ENCODE results near the gene CDH23.

The CDH23 gene

DNA sequence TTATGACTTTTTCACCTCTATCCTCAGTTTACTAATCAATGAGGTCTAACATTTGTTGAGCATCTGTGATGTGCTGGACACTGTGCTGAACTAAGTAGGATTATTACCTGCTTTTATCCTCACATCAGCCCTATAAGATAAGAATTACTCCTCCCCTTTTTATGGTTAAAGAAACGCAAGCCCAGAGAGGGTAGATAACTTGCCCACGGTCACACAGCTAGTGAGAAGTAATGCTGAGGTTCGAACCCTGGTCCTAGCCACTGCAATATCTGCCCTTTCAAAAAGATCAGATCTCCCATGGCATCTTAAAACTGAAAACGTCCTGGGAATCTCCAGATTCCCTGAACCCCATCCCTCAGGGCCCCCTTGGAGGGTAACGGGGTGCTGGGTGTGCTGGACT lies 204.6 kb downstream of the CDH23 start:
- no peaks in the 10 kb centered on the region for H3K27me3 ChIP-seq
- H3K9me3 ChIP-seq, result no peaks in the 10 kb centered on the region
- H3K4me3 ChIP-seq (ENCODE audit: low read depth in 1 of 2, low read length in 1 of 2), result no peak overlapping the region
- no peak overlapping the region for H3K27ac ChIP-seq
- TF ChIP-seq CTCF (IDR thresholded peaks at IDR 0.05), result no peak
- H3K36me3 ChIP-seq, result no peaks in the 10 kb centered on the region
- H3K4me1 ChIP-seq (ENCODE audit: control insufficient read depth in 1 of 2, insufficient read depth in 1 of 2, low read depth in 1 of 2, low read length in 1 of 2), result peaks cover 13 to 18% of the 10 kb centered on the region in 2 experiments

GRCh38 chr10:71603150-71603549 lies 206.4 kb downstream of the CDH23 start:
- Histone ChIP-seq H3K4me1 (ENCODE audit: control insufficient read depth in 1 of 2, insufficient read depth in 1 of 2, low read depth in 1 of 2, low read length in 1 of 2) (peaks cover 6 to 9% of the 10 kb centered on the region in 2 experiments), H3K9me3 (no peaks in the 10 kb centered on the region), H3K4me3 (ENCODE audit: low read depth in 1 of 2, low read length in 1 of 2) (no peak overlapping the region), H3K36me3 (no peaks in the 10 kb centered on the region), H3K27ac (no peak overlapping the region), H3K27me3 (no peaks in the 10 kb centered on the region)
- TF ChIP-seq CTCF (IDR thresholded peaks at IDR 0.05), result no peak

GRCh38 chr10:71603754-71604153 lies 207.0 kb downstream of the CDH23 start:
- Histone ChIP-seq H3K4me3 (ENCODE audit: low read depth in 1 of 2, low read length in 1 of 2) (no peak overlapping the region), H3K4me1 (ENCODE audit: control insufficient read depth in 1 of 2, insufficient read depth in 1 of 2, low read depth in 1 of 2, low read length in 1 of 2) (peaks cover 0 to 3% of the 10 kb centered on the region in 2 experiments), H3K27ac (no peak overlapping the region), H3K9me3 (no peaks in the 10 kb centered on the region), H3K27me3 (no peaks in the 10 kb centered on the region), H3K36me3 (no peaks in the 10 kb centered on the region)
- no peak for TF ChIP-seq CTCF (IDR thresholded peaks at IDR 0.05)

DNA sequence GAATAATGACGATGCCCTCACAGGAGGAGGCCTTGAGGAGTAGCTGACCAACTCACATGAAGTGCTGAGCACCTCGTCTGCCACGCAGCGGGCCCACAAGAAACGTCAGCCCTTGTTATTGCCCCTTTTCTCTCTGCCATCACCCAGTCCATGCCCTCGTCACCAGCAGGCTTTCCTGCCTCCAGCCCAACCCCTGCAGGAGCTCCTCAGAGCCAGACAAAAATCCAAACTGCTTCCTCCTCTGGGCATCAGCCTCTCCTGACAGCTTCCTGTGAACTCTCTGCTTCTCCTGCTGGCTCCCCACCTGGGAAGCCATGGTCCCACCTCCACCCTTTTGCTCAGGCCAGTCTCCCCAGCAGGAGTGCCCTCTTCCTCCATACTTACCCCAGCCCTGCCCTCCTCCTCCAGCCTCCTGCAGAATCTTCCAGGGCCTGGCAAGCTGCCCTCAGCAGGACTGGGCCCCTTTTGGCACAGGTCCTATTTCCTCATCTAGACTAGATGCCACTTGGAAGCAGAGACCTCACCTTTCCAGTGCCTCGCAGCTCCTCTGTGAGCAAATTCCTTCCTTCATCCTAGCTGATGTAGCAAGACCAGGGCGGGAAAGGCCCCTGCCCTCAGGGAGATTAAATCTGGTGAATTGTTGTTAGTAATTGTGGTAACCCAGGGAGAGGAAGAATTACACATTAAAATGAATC lies 207.8 kb downstream of the CDH23 start:
- H3K27ac ChIP-seq, result no peak overlapping the region
- no peaks in the 10 kb centered on the region for H3K4me1 ChIP-seq (ENCODE audit: control insufficient read depth in 1 of 2, insufficient read depth in 1 of 2, low read depth in 1 of 2, low read length in 1 of 2)
- no peaks in the 10 kb centered on the region for H3K36me3 ChIP-seq
- no peaks in the 10 kb centered on the region for H3K27me3 ChIP-seq
- no peak for TF ChIP-seq CTCF (IDR thresholded peaks at IDR 0.05)
- no peak overlapping the region for H3K4me3 ChIP-seq (ENCODE audit: low read depth in 1 of 2, low read length in 1 of 2)
- H3K9me3 ChIP-seq, result no peaks in the 10 kb centered on the region

- Histone ChIP-seq H3K27me3 (no peaks in the 10 kb centered on the region), H3K9me3 (no peaks in the 10 kb centered on the region), H3K36me3 (no peaks in the 10 kb centered on the region), H3K27ac (no peak overlapping the region), H3K4me1 (ENCODE audit: control insufficient read depth in 1 of 2, insufficient read depth in 1 of 2, low read depth in 1 of 2, low read length in 1 of 2) (no peaks in the 10 kb centered on the region), H3K4me3 (ENCODE audit: low read depth in 1 of 2, low read length in 1 of 2) (no peak overlapping the region)
- no peak for TF ChIP-seq CTCF (IDR thresholded peaks at IDR 0.05)
These were observed 208.7 kb downstream of the CDH23 start for GRCh38 chr10:71605263-71605962.

All from neutrophil (primary cell).